ENCODE measurements around the gene SERPINB1. TPM values are rescaled to one million over a fixed set of nuclear protein-coding genes. Genes with fewer than 3 reads are reported as not detected.

Gene SERPINB1
- total RNA-seq, 1 donor from 2014 or later = 7.2 TPM

DNA sequence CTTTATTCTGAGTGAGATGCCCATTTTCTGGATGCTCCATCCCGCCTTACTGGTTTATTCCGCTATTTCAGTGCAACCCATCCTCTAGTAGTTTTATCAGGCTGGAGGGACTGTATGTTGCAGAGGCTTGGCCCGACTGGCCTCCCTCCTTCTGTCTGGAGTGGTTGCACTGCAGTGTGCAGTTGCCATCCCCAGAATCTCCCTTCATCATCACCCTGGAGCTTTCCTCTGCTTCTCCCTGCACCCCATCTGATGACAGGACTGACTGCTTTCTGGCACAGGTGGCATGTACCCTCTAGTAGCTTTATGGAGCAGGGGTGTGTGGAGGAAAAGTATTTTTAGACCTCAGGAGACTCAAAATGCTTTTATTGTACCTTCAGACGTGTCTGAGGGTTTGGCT lies 55.4 kb downstream of the SERPINB1 start:
- TF ChIP-seq, protein P1, sequence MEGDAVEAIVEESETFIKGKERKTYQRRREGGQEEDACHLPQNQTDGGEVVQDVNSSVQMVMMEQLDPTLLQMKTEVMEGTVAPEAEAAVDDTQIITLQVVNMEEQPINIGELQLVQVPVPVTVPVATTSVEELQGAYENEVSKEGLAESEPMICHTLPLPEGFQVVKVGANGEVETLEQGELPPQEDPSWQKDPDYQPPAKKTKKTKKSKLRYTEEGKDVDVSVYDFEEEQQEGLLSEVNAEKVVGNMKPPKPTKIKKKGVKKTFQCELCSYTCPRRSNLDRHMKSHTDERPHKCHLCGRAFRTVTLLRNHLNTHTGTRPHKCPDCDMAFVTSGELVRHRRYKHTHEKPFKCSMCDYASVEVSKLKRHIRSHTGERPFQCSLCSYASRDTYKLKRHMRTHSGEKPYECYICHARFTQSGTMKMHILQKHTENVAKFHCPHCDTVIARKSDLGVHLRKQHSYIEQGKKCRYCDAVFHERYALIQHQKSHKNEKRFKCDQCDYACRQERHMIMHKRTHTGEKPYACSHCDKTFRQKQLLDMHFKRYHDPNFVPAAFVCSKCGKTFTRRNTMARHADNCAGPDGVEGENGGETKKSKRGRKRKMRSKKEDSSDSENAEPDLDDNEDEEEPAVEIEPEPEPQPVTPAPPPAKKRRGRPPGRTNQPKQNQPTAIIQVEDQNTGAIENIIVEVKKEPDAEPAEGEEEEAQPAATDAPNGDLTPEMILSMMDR (conservative IDR thresholded peaks at IDR 0.05) = no peak
- Mint-ChIP-seq H3K36me3 (ENCODE audit: low read depth) (peaks cover 14% of the 10 kb centered on the region), H3K4me1 (peaks cover 7% of the 10 kb centered on the region), H3K9me3 (no peaks in the 10 kb centered on the region), H3K4me3 (no peak overlapping the region), H3K27ac (ENCODE audit: unreplicated experiment) (no peak overlapping the region), H3K27me3 (ENCODE audit: low read depth) (no peaks in the 10 kb centered on the region)
- DNase-seq (ENCODE audit: low read depth, low spot score) = no peak

DNA sequence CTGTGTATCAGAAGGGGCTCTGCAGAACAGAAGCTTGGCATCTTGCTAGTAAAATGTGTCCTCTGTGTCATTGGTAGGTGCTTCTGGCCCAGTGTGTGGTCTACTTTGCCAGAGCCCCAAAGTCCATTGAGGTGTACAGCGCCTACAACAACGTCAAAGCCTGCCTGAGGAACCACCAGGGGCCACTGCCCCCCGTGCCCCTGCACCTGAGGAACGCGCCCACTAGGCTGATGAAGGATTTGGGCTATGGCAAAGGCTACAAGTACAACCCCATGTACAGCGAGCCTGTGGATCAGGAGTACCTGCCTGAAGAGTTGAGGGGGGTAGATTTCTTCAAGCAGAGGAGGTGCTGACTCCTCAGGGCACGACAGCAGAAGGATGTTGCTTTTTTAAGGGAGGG lies 56.7 kb downstream of the SERPINB1 start:
- Mint-ChIP-seq H3K36me3 (ENCODE audit: low read depth) (peaks cover 14% of the 10 kb centered on the region), H3K27me3 (ENCODE audit: low read depth) (no peaks in the 10 kb centered on the region), H3K4me1 (peaks cover 6% of the 10 kb centered on the region), H3K4me3 (no peak overlapping the region), H3K9me3 (no peaks in the 10 kb centered on the region), H3K27ac (ENCODE audit: unreplicated experiment) (no peak overlapping the region)
- TF ChIP-seq, protein P1 (conservative IDR thresholded peaks at IDR 0.05) = no peak
- DNase-seq (ENCODE audit: low read depth, low spot score) = no peak

DNA sequence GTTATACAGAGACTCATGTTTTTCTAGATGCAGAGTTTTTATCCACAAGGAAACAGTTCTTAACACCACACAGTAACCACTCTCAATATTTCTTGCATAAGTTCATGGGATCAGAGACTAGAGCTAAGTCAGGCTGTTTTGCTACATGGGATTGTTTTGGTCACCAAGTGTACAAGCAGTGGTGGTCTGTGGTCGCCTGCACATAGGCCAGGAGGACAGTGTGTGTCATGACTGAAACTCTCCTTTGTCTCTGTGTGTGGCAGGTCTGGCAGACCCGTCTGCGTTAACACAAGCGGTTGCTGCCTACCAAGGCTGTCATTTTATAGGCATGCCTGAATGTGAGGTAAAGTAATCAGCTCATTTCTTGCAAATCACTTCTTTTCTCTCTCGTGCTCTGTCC lies 57.6 kb downstream of the SERPINB1 start:
- Mint-ChIP-seq H3K9me3 (no peaks in the 10 kb centered on the region), H3K36me3 (ENCODE audit: low read depth) (peaks cover 14% of the 10 kb centered on the region), H3K27me3 (ENCODE audit: low read depth) (no peaks in the 10 kb centered on the region), H3K27ac (ENCODE audit: unreplicated experiment) (no peak overlapping the region), H3K4me3 (no peak overlapping the region), H3K4me1 (peaks cover 6% of the 10 kb centered on the region)
- DNase-seq (ENCODE audit: low read depth, low spot score) = no peak
- TF ChIP-seq, protein P1 (conservative IDR thresholded peaks at IDR 0.05) = no peak

DNA sequence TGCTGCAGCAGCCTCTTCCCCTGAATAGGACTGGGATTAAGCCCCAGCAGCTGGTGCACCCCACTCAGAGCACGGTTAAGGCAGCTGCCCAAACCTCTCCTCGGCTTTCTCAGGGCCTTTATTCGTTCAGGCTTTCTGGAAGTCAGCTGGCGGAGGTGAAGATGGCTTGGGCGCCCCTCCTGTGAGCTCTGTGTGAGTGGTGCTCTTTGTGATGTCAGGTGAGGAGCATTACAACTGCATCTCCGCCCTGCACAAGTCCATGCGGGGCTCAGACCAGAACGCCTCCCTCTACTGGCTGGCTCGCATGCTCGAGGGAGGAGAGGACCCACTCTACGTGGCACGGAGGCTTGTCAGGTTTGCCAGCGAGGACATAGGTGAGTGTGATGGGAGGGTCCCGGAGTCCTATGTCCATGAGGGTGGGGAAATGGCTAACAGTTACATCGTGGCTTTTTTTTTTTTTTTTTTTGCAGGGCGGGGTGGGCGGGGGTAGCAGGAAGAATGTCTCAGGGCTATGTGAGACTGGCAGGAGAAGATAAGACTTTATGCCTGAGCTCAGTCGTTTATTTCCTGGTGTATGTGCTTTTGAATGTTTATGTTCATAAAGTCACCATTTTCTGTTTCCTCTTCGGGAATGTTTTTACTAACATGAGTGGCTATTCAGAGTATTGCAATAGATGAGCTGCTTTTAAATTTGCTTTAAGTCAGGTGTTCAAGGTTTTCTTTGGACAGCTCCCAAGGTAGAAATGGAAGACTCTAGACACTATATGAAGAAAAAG lies 58.3 kb downstream of the SERPINB1 start:
- no peak for DNase-seq (ENCODE audit: low read depth, low spot score)
- no peak overlapping the region for H3K27ac Mint-ChIP-seq (ENCODE audit: unreplicated experiment)
- TF ChIP-seq, protein P1 (conservative IDR thresholded peaks at IDR 0.05) = no peak
- peaks cover 14% of the 10 kb centered on the region for H3K36me3 Mint-ChIP-seq (ENCODE audit: low read depth)
- no peaks in the 10 kb centered on the region for H3K9me3 Mint-ChIP-seq
- no peak overlapping the region for H3K4me3 Mint-ChIP-seq
- H3K4me1 Mint-ChIP-seq = peaks cover 6% of the 10 kb centered on the region
- no peaks in the 10 kb centered on the region for H3K27me3 Mint-ChIP-seq (ENCODE audit: low read depth)

DNA sequence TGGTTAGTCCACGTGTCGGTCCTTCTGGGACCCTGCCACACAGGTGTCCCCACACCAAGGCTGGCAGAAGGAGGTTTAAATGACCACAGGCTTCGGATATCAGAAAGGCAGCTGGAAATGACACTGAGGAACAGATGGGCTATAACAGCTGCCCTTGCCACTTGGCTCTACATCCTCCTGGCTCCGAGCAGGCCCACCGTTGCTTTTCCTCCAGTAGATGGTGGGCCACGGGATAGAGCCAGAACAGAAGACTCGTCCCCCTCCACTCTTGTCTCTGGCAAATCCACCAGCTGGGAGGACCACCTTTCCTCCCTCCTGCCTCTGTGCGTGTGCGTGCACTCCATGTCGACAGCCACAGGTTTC lies 58.9 kb downstream of the SERPINB1 start:
- DNase-seq (ENCODE audit: low read depth, low spot score) = no peak
- Mint-ChIP-seq H3K36me3 (ENCODE audit: low read depth) (peaks cover 12% of the 10 kb centered on the region), H3K27ac (ENCODE audit: unreplicated experiment) (no peak overlapping the region), H3K4me3 (no peak overlapping the region), H3K9me3 (no peaks in the 10 kb centered on the region), H3K4me1 (peaks cover 6% of the 10 kb centered on the region), H3K27me3 (ENCODE audit: low read depth) (no peaks in the 10 kb centered on the region)
- TF ChIP-seq, protein P1 (conservative IDR thresholded peaks at IDR 0.05) = no peak

All from neural crest cell (in vitro differentiated cells).